HG02852 (cell line): Measurements from ENCODE around the gene WWOX.

Experiments
- ATAC-seq: cut with Tn5 transposase; IDR thresholded peaks from one replicate; pipeline ENCODE4 v1.9.1; 2021; ENCODE audit warnings: mild to moderate bottlenecking, moderate library complexity; ENCODE audit not compliant: unreplicated experiment

Gene WWOX

DNA sequence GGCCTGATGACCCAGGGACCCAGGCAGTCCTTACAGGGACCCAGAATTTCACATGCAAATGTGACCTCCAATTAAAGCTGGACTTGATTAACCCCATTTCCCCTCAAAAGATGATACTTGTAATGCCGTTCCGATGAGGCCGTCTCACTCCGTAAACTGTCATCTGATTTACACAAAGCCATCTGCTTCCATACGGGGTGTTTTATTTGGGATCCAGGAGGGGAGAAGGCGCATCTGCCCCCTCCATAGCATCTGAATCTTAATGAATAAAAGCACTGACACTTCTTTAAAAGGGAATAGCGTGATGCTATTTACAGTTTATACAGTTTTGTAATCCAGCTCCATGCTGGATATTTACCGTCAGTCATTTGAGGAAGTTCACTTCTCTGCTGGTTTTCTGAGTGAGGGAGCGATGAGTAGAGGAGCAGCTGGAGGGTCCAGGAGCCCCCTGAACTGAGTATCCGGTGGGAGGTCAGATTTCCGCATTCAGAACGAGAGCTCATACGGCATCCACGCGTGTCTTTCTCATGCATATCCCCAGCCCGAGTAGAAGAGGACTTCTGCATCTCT, 452.7 kb downstream of the WWOX start:
- no peak for ATAC-seq

DNA sequence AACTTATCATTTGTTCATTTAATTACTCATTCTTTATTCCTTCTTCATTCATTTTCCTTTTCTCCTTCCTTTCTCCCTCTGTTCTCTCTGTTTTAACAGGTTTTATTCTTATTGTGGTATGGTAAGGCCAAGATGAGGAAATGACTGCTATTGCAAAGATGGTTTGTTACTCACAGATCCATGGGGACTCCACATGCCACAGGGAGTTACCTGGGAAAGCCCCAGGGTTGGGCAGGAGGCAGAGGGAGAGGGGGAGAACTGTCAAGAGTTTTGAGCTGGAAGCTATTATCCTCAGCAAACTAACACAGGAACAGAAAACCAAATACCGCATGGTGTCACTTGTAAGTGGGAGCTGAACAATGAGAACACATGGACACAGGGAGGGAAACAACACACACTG, 453.3 kb downstream of the WWOX start:
- no peak for ATAC-seq

DNA sequence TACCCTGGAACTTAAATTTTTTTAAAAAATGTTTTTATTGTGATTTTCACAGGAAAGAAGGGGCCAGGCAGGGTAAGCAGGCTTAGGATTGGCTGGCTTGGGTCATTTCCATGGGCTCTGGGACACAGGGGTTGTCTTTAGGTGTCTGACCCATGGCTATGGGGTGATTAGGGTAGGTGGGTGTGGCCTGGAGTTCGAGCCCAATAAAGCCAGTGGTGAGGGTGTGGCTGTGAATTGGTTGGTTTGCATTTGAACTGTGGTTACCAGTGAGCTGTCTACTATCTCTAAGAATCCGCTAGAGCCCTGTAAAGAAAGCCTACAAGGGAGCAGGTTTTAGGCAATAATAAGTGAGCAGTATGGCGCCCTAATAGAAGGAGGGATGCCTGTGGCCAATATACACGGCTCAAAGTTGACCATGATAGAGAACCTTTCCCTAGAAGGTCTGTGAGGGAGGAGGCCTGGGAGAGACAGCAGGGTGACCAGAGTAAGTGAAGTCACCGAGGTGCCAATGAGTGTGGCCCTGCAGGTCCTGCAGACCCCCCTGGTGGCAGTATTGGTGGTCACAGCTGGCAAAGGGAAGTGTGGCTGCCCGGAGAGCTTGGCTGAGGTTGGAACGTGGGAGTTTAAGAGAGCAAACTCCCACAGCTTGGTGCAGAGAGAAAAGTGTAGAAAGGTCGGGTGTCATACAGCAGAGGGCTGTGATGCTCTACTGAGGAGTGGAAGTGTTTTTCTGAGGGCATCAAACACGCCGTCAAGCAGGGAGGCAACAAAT, 454.0 kb downstream of the WWOX start:
- no peak for ATAC-seq

DNA sequence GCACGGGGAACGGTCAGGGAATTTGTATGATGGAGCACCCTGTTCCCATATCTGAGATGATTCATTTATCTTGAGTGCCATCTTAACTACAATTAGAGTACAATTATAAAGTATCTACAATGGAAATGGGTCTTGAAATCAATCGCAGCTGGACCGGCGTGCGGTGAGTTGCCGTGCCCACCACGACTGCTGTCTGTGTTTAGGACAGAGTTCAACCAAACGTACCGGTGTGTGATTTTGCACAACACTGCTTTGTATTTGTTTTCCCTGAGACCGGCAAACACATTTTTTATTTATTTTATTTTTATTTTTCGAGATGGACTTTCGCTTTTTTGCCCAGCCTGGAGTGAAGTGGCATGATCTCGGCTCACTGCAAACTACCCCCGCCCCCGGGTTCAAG, 457.0 kb downstream of the WWOX start:
- no peak for ATAC-seq

DNA sequence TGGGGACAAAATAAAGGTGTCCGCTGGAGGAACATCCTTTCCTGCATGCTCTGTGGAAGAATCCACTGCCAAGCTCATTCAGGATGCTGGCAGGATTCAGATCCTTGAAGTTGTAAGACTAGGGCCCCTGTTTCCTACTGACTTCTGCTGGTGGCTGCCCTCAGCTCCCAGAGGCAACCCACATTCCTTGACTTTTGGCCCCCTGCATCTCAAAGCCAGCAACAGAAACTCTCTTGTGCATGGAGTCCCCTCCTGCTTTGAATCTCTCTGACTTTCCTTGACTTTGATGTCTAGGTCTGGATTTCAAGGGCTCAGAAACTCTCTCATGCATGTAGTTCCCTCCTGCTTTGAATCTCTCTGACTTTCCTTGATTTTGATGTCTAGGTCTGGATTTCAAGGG, 461.5 kb downstream of the WWOX start:
- no peak for ATAC-seq

DNA sequence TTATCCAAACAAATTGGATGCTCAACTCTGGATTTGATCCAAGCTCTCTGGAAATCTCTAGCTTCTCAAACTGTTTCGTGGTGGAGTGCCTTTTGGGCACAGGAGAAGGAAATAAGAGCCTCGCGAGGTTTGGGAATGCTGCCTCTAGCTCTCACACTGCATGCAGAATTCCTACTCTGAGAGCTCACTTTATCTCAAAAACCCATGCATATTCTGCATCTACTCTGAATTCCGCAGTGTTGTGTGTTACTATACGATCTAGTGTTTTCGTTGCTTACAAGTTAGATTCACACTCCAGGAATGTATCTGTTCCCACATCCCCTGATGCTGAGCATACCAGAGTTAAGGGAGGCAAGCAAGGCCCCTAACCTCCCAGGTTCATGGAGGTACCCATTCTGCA, 462.7 kb downstream of the WWOX start:
- no peak for ATAC-seq

DNA sequence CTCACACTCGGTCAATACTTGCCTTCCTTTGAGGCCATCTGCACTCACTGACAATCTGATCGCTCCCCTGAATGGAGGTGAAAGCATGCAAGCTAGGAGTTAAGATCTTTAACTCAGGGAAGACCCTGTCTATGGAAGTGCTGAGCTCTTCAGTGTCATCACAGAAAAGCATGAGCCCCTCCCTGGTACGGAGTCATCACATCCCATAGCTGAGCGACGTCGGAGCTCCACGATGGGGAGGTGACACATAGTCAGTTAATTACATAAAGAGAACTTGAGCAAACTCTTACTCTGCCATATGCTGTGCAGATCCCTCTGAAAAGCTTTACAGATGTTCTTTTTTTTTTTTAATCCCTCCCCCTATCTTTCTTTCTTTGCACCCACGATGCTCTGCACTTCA, 463.2 kb downstream of the WWOX start:
- no peak for ATAC-seq

DNA sequence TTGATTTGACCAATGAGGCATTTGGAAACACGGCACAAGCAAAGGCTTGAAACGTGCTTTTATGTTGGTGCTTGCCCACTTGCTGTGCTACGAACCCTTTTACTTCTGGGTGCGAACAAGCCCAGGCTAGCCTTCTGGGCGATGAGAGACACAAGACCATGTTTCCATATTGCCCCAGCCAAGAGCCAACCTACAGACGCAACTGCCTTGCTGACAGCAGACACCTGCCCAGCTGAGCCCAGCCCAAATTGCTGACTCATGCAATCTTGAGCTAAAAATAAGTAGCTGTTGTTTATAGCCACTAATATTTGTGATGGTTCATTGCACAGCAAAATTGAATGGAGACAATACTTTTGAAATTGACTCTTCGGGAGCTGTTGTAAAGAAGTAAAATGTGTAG, 464.5 kb downstream of the WWOX start:
- no peak for ATAC-seq

DNA sequence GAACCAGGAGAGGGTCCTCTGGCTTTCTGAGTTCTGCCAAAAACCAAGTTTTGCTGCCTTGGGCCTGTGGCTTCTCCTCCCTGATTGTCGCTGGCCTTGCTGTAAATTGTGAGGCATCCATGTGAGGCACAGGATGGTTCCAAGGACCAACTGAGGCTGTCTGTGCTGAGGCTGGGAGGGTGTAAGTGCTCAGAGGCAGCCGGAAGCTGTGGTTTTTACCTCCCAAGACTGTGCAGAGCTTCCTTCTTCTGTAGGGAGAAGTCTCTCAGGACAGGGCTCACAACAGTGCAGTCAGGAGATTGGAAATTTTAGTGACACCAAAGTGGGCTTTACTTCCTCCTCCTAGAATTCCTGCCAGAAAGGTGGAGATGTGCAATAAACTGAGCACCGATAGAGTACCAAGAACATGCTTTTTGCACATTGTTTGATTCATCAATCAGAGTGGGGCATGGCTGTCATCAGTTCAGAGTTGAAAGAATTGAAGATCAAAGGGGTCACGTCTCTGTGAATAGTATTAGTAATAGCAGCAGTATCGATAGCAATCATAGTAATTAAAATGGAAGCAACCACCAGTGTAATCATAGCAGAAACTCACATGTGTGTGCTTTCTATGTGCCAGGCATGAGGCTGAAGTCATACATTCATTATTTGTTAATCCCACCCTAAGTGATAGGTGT, 467.1 kb downstream of the WWOX start:
- no peak for ATAC-seq

DNA sequence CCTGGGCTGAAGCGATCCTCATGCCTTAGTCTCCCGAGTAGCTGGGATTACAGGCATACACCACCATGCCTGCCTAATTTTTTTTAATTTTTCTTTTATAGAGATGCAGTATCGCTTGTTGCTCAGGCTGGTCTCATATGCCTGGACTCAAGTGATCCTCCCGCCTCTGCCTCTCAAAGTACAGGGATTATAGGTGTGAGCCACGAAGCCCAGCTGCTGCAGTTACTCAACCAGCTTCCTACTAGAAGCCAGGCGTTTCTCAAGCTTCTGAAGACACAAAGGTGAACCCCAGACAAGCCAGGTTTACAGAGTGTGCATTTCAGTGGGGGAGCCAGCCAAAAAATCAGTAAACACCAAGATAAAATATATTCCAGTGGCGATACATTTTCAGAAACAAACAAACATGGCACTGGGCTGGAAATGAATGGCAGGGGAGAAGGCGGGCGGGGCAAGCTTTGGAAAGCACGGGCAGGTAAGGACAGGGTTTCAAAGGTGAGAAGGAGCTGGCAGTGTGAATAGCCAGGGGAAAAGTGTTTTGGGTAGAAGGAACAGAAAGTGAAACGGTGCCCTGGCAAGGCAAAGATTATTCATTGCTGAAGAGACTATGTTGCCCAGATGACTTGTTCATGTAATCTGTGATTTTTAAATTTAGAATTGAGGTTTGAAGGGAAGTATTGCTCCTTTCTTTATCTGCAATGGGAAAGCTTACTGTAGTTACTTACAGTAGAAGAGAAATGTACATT, 471.1 kb downstream of the WWOX start:
- ATAC-seq = no peak

DNA sequence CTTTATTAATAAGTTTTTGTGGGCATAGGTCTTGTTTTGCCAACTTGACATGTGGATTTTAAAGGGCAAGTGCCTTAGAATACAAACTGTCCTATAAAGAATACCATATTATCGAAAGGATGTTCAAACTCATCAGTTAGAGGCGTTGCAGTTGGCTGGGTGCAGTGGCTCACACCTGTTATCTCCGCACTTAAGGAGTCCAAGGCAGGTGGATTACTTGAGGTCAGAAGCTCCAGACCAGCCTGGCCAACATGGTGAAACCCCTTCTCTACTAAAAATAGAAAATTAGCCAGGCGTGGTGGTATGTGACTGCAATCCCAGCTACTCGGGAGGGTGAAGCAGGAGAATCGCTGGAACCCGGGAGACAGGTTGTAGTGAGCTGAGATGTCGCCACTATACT, 472.0 kb downstream of the WWOX start:
- ATAC-seq = no peak

DNA sequence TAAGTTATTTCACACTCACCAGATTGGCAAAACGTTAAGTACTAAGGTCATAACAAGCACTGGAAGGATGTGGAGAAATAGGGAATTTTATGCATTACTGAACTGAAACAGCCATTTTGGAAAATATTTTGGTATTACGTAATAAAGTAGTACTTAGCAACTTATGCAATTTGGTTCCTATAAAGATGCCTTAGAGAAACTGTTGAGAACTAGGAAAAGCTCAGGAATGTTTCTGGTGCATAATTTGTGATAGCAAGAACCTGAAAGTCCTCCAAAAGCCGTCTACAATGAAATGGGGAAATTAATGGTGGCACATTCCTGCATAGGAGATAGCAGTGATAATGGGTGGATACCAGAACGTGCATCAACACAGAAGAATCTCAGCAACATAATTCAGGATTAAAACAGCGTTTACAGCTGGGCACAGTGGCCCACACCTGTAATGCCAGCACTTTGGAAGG, 472.5 kb downstream of the WWOX start:
- ATAC-seq = no peak

DNA sequence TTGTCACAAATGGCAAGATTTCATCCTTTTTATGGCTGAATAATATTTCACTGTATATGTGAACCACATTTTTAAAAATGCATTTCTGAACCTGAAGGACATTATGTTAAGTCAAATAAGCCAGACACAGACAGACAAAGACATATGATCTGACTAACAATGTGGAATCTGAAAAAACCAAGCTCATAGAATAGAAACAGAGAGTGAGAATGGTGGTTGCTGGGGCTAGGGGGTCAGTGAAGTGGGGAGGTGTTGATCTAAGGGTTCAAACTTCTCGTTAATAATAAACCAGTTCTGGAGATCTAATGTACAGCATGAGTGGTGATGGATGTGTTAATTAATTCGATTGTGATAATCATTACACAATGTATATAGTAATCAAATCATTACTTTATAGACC, 475.1 kb downstream of the WWOX start:
- ATAC-seq = no peak

DNA sequence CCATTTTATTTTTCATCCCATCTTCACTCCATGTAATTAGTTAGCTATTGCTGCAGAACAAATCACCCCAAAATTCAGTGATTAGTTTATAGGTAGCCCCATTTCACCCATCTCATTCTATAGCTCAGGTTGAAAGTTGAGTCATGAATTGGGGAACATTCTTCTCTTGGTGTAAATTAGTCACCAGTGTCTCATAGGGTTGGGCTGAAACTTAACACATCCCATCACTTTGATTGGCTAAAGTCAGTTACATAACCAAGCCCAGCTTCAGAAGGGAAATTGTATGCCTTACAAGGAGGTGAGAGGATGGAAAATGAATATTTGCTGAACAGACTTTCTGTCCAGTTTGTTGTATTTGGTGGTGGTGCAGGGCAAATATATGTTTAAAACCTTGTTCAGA, 477.5 kb downstream of the WWOX start:
- ATAC-seq = no peak

DNA sequence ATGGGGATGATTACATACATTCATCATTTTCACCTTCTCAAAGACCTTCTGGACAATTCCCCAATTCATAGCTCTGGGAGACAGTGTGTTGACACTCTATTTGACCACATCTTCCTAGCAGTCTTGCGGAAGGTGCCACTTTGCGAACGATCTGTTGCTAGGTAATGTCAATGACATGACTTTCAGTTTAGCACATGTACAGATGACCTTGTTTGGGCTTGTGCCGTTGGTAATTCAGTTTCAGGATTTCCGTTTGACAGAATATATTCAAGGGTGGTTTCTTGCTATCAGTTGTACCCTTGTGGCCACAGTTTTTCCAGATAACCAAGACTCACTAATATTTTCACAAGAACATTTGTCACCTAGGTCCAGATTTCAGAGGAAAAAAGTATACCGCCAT, 478.2 kb downstream of the WWOX start:
- no peak for ATAC-seq

DNA sequence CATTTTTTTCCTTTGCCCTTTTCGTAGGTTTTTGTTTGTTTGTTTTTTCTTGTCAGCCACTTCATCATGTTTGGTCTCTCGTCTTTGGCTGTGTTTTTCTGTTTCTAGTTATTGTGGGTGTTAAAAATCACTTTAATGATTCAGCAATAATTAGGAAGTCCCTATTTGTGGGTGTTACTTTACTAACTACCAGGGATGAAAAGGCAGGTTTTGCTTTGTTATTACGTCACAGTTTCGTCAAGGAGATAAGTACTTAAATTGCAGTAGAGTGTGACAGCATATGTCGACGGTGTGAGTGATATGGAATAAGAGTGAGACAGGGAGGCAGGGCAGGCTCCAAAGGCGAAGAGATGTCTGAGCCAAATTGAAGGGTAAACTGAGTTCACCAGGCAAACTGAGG, 479.6 kb downstream of the WWOX start:
- ATAC-seq = no peak

DNA sequence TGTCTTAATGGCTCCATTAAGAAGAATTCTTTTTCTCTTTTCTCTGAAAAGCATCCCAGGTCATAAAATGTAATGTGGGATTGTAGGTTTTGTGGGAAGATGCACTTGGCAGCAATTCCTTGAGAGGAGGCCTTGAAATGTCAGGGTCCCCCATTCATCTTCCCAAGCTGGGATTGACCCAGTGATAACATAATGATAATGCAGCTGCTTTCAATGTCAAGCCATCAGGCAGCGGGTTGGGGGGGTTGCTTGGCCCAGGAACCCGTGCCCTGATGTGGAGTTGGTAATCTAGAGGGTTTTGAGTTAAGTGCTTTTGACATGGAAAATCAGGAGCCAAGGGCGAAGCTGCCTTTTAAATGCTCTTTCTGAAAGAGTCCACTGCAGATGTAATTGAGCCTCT, 484.0 kb downstream of the WWOX start:
- no peak for ATAC-seq

DNA sequence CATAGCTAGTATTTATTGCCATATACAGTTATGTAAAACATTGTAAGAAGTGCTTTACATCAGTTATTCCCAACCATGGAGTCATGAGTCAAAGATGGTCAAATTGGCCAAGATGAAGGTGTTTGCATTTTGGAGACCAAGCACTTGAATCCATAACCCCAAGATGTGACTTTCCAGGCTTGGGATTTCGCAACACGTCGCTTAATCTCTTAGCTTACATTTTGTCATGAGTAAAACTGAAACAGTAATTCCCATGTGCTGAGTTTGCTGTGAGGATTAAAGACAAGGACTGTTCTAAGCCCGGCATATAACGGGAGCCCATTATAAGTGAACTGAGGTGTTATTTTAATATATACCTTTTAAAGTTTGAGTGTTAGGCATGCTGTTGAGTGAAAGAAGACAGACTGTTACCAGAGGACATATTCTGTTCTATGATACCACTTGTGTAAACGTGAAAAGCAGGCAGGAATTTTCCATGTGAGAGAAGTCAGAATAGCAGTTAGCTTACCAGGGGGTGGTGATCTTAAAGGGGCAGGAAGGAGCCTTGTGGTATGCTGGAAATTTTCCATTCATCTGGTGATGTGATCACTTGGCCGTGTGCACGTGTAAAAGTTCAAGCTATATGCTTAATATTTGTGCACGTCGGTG, 484.9 kb downstream of the WWOX start:
- ATAC-seq = no peak

DNA sequence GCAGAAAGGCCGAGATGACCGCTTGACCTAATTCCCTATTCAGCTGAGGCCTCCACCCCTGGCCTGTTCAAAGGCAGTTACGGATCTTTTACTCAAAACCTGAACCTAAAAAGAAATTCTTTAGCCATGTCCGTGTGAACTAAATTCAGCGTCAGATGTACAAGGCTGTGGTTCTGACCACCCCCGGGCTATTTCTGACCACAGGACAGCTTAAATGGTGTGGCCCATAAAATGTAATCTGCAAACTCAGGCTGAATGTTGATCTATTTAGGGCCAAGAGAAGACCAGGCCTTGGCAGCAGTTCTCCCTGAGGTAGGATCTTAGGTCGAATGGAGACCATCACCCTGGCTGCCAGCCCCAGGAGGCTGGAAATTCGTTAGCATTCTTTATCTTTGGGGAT, 485.5 kb downstream of the WWOX start:
- no peak for ATAC-seq

DNA sequence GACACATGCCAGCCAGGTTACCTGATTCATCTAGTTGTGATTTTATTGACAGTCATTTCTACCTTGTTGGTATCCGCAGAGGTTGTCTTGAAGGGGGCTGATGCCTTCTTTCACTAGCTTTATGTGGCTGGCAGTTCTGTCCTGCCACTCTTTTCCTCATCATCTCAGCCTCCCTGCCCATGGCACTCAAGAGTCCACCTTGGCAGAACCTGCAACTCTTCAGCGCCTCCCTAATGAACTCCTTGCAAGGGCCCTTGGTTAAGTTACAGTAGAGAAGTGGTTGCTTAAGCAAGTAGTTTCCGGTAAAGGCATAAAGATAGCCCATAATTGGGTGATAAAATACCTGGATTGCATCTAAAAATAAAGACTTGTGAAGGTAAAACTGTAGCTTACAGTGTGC, 489.9 kb downstream of the WWOX start:
- ATAC-seq = no peak

DNA sequence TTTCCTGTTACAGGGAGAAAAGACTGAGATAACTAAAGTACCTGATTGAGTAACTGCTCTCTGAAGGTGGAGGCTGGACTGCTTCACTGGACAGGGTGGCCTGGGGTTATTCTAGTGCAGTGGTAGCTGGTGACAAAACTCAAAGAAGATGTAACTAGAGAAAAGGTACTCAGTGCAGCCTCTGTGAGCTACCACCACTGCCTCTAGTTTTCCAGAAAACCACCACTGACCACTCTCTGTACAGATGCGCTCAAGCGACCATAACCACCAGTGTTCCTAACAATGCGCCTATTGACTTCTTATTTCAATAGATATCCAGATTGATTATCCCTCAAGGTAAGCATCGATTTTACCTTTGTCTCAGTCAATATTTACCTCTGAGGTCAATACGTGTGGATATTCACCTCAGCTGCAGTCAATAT, 492.2 kb downstream of the WWOX start:
- no peak for ATAC-seq
